COLO829 (cell line): ENCODE data around the gene ABCF3.

ENCODE experiments used
- DNase-seq: peaks from one replicate; pipeline ENCODE4 v3.0.0; 2012; ENCODE audit warnings: low spot score

ABCF3 gene

DNA sequence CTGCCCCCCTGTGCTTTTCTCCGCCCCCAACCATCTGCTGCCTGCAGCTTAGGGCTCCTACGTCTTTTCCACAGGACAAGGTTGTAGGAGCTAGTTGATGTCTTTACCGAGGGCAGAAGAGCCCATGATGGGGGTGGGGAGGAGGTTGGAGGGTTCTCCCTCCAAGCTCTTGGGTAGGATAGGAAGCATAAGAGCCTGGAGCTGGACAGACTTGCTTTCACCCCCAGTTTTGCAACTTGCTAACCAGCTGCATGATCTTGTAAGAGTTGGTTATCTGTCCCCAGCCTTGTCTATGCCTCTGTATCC is 856 bp downstream of the ABCF3 start:
- no peak for DNase-seq

- no peak for DNase-seq
Observed at GRCh38 chr3:184188080-184188479, 2.1 kb downstream of the ABCF3 start.

DNA sequence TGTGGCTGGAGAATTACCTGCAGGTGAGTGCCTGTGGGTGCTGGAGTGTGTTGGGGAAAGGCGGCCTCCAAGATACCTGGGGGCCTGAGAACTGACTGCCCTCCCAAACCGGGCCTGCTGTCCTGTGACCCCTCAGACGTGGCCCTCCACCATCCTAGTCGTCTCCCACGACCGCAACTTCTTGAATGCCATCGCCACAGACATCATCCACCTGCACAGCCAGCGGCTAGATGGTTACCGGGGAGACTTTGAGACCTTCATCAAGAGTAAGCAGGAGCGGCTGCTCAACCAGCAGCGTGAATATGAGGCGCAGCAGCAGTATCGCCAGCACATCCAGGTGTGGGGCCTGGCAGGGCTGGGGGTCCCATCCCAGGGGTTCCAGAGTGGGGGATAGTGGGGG is 3.4 kb downstream of the ABCF3 start:
- no peak for DNase-seq

DNA sequence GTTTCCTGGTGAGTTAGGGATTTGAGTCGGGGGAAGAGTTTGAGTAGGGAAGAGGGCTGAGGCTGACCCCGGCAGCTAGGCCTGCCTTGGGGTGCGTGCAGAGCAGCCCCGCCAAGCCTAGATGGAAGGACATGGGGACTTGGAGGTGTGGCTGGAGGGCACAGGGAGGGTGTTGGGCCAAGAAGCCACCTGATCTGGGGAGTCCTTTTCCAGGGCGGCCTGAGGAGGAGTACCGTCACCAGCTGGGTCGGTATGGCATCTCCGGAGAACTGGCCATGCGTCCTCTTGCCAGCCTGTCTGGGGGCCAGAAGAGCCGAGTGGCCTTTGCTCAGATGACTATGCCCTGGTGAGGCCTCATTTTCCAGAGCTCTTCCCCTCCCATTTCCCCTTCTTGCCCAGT is 6.9 kb downstream of the ABCF3 start:
- DNase-seq = no peak

DNA sequence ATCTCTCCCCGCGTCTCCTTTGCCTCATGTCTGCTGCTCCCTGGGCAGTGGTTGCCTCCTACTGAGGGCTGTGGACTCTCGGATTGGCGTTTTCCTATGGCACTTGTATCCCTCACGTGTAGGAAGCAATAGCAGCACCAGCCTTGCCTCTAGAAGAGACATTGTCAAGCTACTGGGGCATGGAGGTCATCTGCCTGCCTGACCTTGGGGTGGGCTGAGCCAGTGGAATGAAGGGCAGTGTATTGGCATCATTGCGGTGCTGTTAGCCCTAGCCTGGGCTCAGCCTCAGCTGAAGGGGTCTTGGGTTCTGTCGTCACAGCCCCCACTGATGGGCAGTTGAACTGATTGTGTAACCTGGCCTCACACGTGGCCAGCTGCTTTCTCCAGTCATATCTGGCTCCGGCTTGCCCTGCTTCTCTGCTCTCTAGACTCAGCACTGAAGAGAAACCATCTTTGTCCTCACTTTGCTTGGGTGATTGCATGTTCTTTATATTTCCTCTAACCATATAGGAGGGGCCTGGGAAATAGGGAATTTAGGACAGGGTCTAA is 8.1 kb downstream of the ABCF3 start:
- DNase-seq = no peak

GRCh38 chr3:184196536-184196935 is 10.5 kb downstream of the ABCF3 start:
- no peak for DNase-seq

- DNase-seq = no peak
Observed at GRCh38 chr3:184198509-184198908, 12.5 kb downstream of the ABCF3 start.

DNA sequence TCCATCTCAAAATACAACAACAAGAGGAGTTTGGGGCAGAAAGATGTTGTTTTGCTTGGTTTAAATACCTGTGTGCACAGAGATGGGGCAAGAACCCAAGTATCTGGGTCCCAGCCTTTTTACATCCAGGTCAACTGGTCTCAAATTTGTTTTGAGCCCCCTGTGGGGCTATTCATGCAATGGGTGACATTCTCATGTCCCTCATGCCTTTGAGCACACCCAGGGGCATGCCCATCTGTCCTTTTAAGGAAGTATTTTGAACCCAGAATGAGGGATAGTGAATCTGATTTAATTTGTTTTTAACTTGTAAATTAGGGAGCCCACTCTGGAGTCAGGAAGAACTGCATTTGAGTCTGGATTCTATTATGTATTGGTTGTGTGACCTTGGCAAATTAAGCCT is 14.8 kb downstream of the ABCF3 start:
- no peak for DNase-seq

DNA sequence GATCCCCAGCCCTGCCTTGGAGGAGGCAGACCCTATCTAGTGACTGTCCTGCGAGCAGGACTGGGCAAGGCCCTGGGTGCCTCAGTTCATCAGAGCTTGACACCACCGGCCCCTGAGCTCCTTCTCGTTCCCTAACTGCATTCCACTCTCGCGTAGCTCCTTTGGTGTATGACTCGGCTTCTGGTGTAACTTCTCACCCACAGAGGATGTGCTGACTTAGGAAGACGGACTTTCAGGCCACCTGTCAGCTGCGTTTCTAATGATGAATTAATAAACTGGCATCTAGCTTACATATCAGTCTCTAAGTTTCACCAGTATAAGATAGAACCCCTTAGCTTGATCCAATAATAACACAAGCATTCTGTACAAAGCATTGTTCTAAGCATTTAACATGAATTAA is 17.5 kb downstream of the ABCF3 start:
- no peak for DNase-seq

DNA sequence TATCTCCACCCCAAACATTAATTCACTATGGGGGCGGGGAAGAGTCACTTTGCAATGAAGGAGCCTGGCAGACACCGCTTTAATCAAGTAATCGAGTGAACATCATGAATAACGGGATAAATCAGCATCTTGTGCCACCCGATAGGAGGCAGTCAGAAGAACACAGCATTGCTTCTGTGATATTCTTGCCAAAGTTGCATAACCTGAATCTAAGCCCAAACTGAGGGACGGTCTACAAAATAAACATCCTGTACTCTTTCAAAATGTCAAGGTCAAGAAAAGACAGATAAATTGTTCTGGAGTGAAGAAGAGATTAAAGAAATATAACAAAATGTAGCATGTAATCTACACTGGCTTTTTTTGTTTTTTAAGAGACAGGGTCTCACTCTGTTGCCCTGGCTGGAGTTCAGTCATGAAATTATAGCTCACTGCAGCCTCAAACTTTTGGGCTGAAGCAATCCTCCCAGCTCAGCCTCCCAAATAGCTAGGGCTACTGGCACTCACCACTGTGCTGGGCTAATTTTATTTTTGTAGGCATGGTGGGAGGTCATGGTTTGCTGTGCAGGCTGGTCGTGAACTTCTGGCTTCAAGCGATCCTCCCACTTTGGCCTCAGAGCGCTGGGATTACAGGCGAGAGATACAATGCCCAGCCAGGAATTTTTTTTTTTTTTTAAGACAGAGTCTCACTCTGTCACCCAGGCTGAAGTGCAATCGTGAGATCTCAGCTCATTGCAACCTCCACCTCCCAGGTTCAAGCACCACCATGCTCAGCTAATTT is 23.3 kb downstream of the ABCF3 start:
- no peak for DNase-seq

DNA sequence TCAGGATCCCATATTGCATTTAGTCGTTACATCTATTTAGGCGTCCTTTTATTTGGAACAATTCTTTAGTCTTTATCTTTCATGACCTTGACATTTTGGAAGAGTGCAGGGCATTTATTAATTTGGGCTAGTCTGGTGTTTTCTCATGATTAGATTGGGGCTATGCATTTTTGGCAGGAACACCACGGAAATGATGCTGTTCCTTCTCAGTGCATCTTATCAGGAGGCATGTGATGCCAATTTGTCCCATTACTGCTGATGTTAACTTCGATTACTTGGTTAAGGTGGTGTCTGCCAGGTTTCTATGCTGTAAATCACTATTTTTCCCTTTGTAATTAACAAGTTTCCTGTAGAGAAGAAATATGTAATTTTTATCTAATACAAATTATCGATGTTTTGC is 25.3 kb downstream of the ABCF3 start:
- DNase-seq = no peak

DNA sequence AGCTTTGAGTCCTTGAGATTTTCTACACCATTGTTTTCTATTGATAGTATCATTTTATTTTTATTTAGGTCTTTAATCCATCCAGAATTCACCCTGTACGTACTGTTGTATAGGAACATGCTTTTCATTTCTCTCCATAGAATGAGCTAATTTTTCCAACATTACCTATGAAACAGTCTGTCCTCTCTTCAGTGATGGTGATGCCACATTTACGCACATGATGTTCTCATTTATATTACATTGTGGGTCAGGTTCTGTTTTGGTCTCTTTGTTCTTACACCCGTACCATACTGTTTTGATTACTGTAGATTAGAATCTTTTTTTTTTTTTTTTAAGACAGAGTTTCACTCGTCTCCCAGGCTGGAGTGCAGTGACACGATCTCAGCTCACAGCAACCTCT is 25.7 kb downstream of the ABCF3 start:
- DNase-seq = no peak

DNA sequence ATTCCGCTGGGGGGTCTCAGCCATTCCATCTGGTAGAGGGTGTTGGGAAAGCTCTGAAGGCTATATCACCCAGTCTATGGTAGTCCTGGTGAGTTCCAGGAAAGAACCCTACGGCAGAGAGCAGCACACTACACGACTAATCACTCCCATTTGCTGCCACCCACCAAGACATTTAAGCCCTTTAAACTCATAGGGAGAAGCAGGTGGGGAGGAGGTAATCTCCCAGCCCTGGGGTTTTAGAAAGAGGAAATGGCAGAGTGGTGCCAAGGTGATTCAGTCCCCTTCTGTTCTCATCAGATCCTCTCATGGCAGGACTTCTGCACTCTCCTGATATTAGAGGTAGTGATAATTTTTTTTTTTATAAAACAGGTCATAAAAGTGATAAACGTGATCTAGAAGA is 32.8 kb downstream of the ABCF3 start:
- DNase-seq = no peak

DNA sequence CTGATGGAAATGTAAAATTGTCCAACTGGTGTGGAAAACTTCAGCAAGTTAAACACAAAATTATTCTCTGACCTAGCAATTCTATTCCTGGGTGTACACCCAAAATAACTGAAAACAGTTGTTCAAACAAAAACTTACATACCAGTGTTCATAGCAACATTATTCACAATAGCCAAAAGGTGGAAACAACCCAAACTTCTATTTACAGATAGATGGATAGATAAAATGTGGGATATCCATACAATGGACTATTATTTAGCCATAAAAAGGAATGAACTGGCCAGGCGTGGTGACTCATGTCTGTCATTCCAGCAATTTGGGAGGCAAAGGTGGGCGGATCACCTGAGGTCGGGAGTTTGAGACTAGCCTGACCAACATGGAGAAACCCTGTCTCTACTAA is 36.5 kb downstream of the ABCF3 start:
- no peak for DNase-seq

DNA sequence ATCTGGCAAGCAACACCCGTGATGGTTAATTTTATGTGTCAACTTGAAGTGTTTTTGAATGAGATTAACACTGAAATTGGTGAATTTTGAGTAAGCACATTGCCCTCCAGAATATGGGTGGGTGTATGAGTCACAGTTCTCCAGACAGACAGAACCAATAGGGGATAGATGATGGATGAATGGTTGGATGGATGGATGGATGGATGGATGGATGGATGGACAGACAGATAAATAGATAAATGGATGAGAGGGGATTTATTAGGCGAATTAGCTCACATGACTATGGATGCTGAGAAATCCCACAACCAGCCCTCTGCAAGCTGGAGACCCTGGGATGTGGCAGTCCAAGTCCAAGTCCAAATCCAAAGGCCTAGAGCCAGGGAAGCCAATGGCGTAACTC is 37.9 kb downstream of the ABCF3 start:
- no peak for DNase-seq

- peak; percentile 68 for DNase-seq
Observed at GRCh38 chr3:184227481-184227935, 41.5 kb downstream of the ABCF3 start.

DNA sequence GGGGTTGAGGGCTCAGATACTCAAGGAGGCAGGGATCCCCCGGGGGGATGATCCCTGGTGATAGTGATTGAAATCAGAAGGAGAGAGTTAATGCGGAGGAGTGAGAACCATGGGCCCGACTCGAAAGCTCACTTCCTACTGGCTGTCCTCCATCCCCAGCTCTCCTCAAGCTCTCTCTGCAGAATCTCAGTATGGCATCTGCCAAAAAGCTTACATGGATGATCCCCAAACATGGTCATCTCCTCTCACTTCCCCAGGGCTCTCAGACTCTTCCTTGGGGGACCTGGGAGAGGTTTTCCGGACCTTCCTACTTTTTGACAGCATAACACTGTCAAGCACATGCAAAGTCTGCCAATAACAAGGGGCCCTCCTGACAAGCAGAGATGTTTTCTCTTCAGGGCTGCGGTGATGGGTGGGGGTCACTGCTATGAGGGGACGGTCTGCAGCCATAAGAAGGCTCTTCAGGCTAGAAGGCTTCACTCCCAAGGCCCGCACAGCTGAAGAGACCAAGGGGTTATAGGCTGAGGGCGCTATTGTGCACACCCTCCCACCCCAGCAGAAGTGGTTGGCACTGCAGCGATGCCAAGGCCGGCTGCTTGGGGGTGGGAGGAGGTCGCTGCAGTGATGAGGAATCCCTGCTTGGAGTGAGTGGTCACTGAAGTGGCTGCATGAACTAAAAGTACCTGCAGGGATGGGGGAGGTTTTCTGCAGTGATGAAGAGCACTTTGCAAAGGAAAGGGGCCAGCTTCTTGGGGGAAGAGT is 42.6 kb downstream of the ABCF3 start:
- no peak for DNase-seq

- peak; percentile 87 for DNase-seq
Observed at GRCh38 chr3:184229394-184230080, 43.5 kb downstream of the ABCF3 start, which contains the start of gene VWA5B2. VWA5B2 (plus strand) TSS chr3:184229585; CDS start chr3:184230529, 944 bp downstream.

GRCh38 chr3:184230081-184230602 is 44.1 kb downstream of the ABCF3 start:
- no peak for DNase-seq

GRCh38 chr3:184230603-184231528 is 44.9 kb downstream of the ABCF3 start:
- no peak for DNase-seq

DNA sequence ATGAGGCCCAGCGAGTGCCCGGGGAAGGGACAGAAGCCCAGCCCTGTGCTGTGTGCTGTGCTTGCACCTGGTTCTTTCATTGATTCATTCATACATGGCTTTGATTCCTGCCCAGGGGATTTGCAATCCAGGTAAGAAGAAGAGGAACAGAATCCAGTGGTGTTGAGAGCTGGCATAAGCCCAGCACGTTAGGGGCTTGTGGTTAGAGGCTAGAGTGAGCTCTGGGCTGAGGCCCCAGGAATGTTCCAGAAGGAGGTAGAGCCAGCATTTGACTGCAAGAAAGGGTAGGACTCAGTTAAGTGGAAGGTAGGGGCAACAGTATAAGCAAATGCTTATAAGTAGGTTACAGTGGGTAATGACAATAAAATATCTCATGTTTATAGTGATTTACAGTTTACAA is 45.7 kb downstream of the ABCF3 start:
- DNase-seq = no peak
